Endometrium (tissue), 2 donors: ENCODE data around the gene GPRC5A.

Experiments
- FAIRE-seq: peaks from 2 replicates; lab custom pipeline; 2012; peaks lifted over from hg19 to GRCh38; lab: Jason Lieb, UNC
- donor health status: control.
- donor health status: control.

GPRC5A gene

DNA sequence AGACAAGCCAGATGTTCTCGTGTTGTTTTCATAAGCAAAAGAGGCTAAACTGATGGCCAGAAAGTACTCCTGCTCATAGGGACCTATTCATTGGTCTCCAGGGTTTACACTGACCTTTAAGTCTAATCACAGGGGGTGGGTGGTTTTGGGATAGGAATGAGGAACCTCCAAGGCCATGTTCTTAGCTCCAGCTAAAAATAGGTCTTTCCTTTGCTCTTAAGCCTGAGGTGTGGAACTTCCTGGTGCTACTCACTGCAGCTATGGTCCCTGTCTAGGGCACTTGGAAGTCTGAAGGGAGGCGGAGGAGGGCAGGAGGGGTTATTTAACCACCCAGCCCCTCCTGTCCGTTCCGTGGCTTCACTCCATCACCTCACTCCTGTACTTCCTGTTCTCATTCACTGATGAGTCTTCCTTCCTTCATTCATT lies 18.6 kb downstream of the GPRC5A start:
- peak; percentile 35 for FAIRE-seq

DNA sequence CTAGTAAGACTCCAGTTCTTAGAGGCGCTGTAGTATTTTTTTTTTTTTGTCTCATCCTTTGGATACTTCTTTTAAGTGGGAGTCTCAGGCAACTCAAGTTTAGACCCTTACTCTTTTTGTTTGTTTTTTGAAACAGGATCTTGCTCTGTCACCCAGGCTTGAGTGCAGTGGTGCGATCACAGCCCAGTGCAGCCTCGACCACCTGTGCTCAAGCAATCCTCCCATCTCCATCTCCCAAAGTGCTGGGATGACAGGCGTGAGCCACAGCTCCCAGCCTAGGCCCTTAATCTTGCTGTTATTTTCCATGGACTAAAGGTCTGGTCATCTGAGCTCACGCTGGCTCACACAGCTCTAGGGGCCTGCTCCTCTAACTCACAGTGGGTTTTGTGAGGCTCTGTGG lies 21.3 kb downstream of the GPRC5A start:
- FAIRE-seq = no peak

DNA sequence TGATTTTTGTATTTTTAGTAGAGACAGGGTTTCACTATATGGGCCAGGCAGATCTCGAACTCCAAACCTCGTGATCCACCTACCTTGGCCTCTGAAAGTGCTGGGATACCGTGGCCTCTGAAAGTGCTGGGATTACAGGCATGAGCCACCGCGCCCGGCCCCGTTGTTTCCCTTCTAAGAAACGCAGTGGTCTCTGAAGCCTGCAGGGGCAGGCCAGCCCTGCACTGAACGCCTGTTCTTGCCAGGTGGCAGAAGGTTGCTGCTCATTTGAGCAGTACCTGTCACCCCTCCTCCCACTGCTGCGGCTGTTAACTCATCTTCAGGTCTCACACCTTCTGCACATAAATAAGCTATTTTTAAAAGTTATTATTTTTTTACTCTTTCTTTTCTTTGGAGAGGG lies 24.3 kb downstream of the GPRC5A start:
- no peak for FAIRE-seq

GRCh38 chr12:12916135-12916944 lies 25.0 kb downstream of the GPRC5A start:
- no peak for FAIRE-seq

DNA sequence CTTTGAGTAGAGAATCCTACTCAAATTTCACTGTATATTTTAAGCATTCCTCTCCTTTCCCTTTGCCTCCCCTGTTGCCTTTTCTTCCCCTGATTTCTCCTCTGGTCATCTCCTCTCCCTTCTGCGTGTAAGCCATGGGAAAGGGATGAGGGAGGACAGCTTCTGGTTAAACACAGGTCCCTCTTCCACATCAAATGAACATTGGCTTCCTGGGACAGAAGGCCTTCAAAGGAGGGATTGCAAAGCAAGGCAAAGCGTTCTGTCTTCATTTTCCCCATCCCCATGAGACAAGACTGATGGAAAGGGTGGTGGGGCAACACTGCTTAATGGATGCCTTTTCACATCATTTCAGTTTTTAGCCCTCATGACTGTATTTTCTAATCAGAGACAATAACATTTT lies 26.2 kb downstream of the GPRC5A start:
- FAIRE-seq = no peak

DNA sequence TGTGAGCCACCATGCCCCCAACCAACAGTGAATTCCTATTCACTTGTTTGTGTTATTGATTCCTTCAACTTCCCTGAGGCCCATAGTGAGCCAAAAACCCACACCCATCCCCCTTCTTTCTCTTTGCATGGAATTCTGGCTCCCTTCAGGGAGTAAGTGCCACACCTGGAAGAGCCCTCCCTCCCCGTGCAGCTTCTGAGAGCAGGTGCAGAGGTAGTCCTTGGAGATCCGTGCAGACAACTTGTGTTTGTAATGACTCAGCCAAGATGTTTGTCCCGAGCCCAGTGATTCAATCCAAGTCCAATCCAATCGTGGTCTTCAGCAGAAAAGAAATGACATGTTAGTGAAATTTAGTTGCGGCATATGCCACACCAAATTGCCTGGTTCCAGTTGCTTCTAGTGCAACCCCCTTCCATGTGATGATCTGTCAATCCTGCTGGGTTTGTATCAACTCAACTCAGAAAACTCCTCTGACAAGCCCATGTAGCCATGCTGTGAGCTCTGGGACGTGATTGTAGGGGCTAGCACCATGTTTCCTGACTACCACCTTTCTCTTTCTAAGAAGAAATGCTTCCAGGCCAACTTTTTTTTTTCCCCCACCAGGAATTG lies 27.5 kb downstream of the GPRC5A start:
- no peak for FAIRE-seq

- no peak for FAIRE-seq
Measured at GRCh38 chr12:12919666-12920435, 28.5 kb downstream of the GPRC5A start.

DNA sequence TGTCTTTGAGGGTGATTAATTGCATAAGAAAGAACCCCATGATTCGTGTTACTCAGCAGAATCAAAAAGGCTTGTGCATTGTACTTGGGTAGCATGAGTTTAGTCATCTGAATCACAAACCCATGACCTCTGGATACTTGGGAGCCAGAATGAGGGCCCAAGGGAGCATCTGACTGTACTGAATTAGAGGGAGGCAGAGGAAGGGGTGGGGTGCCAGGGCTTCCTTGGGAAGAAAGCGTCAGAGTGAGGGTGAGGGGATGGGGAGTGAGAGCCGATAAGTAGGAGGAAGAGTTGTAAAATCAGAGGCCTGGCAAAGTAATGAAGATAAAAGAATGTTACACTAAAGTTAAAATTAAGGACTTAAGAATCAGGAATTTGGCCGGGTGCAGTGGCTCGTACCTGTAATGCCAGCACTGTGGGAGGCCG lies 30.8 kb downstream of the GPRC5A start:
- no peak for FAIRE-seq

GRCh38 chr12:12922978-12923377 lies 31.6 kb downstream of the GPRC5A start:
- no peak for FAIRE-seq

DNA sequence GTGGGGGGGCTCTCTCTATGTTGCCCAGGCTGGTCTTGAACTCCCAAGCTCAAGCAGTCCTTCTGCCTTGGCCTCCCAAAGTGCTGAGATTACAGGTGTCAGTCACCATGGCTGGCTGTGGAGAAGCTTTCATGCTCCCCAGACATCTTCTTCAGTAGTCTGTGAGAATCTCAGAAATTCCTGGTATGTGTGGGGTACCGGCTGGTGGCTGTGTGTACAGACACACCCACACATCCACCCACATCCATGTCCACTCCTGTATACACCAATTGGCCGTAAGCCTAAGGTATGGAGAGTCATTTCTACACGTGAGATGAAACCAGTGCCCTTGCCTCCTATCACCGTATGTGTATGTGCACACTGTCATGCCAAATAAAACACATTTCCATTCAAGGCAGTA lies 32.8 kb downstream of the GPRC5A start:
- no peak for FAIRE-seq

DNA sequence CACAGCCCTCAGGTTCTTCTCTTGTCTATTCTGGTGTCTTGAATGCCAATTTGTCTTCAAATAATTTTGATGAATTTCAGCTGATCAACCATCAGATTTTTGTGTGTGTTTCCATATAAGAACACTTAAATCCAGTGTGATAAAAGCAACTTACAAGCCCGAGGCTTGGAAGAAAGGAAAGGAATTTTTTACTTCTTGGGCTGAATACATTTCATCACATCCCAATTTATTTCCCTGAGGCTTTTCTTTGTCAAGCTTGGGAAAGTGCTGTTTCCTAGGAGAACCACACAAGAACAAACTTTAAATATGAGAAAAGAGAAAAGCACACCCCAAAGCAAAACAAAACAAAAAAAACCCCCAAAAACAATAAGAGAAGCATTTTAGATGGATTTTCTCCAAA lies 34.0 kb downstream of the GPRC5A start:
- no peak for FAIRE-seq

DNA sequence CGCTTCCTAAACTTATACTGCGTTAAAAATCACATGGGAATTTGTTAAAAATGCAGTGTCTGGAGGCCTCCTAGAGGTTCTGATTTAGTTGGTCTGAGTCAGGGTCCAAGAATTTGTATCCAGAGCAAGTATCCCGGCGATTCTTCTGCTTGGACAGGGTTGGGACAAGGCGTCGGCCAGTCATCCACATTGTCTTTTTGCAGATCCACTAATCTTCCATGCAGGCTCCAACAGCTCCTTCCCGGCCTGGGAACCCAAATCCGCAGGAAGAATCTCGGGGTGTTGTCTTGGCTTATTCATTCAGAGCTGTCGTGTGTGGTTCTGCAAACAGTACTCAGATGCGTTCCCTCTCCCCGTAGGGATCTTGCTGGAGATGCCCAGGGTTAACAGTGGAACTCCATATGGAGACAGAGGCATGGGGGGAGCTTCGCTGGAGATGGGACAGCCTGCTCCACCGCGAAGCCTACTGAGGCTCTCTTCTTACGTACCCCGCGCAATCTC lies 35.3 kb downstream of the GPRC5A start:
- no peak for FAIRE-seq

- FAIRE-seq = no peak
Measured at GRCh38 chr12:12927211-12928079, 36.1 kb downstream of the GPRC5A start.

DNA sequence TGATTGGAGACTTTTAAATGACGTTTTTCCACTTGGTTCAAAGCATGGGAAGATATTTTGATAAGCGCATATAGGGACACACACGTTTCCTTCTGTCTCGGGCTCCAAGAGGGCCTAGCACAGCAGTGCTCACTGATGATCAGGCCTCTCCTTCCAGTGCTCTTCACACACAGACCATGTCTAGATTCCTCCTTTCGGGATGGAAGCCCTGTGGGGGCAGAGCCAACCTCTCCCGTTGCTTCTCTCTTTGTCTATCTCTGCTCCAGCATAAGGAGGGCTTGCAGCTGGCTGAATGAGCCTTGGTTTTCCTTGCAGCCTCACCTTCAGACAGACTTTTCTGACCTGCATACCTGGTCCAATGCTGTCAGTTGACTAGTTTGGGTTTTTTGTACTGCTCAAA lies 38.3 kb downstream of the GPRC5A start:
- no peak for FAIRE-seq

DNA sequence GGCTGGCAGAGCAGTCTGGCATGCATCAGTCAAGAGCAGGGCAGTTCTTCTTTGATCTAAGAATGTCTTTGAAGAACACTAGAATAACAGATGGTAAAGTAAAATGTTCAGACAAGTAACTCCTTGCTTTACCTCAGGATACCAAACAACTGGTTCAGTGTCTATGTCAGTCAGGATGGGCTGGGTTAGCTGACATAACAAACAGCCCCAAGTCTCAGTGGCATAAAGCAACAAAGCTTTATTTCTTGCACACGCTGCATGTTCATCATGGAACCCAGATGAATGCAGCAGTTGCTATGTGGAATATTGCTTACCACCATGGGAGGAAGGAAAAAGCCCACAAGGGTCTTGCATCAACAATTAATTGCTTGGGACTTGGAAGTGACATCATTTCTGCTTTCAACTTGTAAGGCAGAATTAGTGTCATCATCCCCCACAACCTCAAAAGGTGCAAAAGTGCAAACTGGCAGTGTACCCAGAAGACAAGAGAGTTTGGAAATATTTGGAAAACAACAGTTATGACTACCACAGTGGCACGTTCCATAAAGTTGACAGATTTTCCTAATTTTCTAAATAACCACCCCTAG lies 39.4 kb downstream of the GPRC5A start:
- FAIRE-seq = no peak

DNA sequence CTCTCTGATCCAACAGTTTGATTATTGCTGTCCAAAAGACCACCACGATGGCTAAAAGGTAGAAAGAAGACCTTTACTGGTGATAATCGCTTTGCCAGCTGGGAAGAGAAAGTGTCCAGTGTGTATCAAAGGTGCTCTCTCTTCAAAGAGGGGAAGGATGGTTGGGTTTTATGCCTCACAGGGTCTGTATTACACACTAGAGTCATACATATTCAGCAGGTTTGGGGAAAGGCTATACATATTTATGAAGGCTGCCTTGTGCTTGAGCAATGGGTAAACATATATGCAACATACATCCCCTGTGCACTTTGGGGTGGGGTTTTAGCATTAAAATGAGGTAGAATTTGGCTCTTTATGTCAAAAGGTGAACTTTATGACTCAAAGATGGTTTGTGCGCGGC lies 42.4 kb downstream of the GPRC5A start:
- FAIRE-seq = no peak

- no peak for FAIRE-seq
Measured at GRCh38 chr12:12934556-12934955, 43.2 kb downstream of the GPRC5A start.

DNA sequence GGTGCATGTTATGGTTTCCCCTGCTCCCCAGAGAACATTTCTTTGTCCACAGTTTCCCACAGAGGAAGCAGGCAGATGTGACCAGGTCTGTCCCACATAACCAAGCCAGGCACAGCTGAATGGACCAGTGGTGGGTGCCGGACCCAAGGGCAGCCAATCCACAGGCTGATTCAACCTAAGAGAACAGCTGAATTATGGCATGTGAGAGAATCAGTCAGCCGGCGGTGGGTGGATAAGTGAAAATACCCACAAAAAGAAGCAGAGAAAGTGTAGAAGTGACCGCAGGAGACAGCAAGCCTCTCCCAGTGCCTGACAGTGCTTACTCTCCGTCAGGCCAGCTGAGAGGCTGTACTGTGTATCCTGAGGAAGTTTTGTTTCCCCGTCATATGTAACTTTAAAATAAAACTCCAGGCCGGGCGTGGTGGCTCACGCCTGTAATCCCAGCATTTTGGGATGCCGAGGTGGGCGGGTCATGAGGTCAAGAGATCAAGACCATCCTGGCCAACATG lies 45.7 kb downstream of the GPRC5A start:
- no peak for FAIRE-seq

DNA sequence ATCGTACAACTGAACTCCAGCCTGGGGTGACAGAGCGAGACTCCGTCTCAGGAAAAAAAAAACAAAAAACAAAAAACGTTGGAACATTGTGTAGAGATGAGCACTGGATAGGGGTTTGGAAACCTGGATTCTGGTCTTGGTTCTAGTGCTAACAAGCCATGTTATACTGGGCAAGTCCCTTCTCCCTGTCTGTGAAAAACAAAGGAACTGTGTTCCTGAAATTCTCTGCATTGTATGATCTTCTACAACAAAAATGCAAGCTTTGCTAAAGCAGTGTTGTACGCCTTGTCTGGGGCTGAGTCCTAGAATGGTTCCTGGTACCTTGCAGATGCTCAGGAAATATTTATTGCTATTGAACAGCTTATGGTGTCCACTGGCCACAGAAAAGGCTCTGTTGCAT lies 47.2 kb downstream of the GPRC5A start:
- FAIRE-seq = no peak

GRCh38 chr12:12939888-12940287 lies 48.5 kb downstream of the GPRC5A start:
- FAIRE-seq = no peak
